ENCODE data around the gene JADE2.

The JADE2 gene

GRCh38 chr5:134571693-134572405, 46.4 kb downstream of the JADE2 start:
- DNase-seq, result no peak

GRCh38 chr5:134572811-134573210, 47.3 kb downstream of the JADE2 start:
- no peak for DNase-seq

GRCh38 chr5:134574521-134574920, 49.1 kb downstream of the JADE2 start:
- DNase-seq, result no peak

GRCh38 chr5:134575316-134575715, 49.8 kb downstream of the JADE2 start:
- DNase-seq, result no peak

- DNase-seq, result no peak
Measured at GRCh38 chr5:134576386-134577021, 51.0 kb downstream of the JADE2 start.

GRCh38 chr5:134577022-134577795, 51.7 kb downstream of the JADE2 start:
- no peak for DNase-seq

GRCh38 chr5:134577796-134578577, 52.5 kb downstream of the JADE2 start:
- no peak for DNase-seq

GRCh38 chr5:134578578-134579283, 53.3 kb downstream of the JADE2 start:
- DNase-seq, result no peak

GRCh38 chr5:134579284-134579771, 53.9 kb downstream of the JADE2 start:
- DNase-seq, result no peak

- no peak for DNase-seq
Measured at GRCh38 chr5:134580001-134580460, 54.6 kb downstream of the JADE2 start.

- no peak for DNase-seq
Measured at GRCh38 chr5:134581241-134581981, 55.9 kb downstream of the JADE2 start.

- DNase-seq, result no peak
Measured at GRCh38 chr5:134582281-134582680, 56.8 kb downstream of the JADE2 start.

GRCh38 chr5:134582941-134583340, 57.5 kb downstream of the JADE2 start:
- DNase-seq, result no peak

GRCh38 chr5:134583766-134584165, 58.3 kb downstream of the JADE2 start:
- no peak for DNase-seq

GRCh38 chr5:134584662-134585061, 59.2 kb downstream of the JADE2 start:
- no peak for DNase-seq

- no peak for DNase-seq
Measured at GRCh38 chr5:134585966-134586365, 60.5 kb downstream of the JADE2 start.

GRCh38 chr5:134586866-134587524, 61.5 kb downstream of the JADE2 start:
- no peak for DNase-seq

GRCh38 chr5:134590992-134591659, 65.7 kb downstream of the JADE2 start:
- DNase-seq, result no peak

GRCh38 chr5:134592141-134592746, 66.8 kb downstream of the JADE2 start:
- no peak for DNase-seq

GRCh38 chr5:134594336-134594735, 68.9 kb downstream of the JADE2 start:
- no peak for DNase-seq

Measured in cortex of kidney (tissue), 1 donor.